SW480 (cell line): ENCODE results near the gene ETS2.
A peak's percentile ranks its signal among the peaks of the same experiment; 100 is the strongest.
"Not testable (repeated sequence)": the region's sequence is repeated elsewhere in the genome, so short reads cannot be mapped to it uniquely, and the experiment has no call there.

Source experiments
- DNase-seq: peaks from one replicate; pipeline ENCODE4 v3.0.0-alpha.2; 2016; ENCODE audit warnings: low spot score

ETS2 gene

GRCh38 chr21:38818325-38818723 is 12.6 kb downstream of the ETS2 start:
- no peak for DNase-seq

GRCh38 chr21:38819051-38819718 is 13.5 kb downstream of the ETS2 start:
- no peak for DNase-seq

- peak; percentile 50 for DNase-seq
These were observed 14.0 kb downstream of the ETS2 start for GRCh38 chr21:38819719-38820159.

- DNase-seq = no peak
These were observed 14.9 kb downstream of the ETS2 start for GRCh38 chr21:38820471-38821239.

DNA sequence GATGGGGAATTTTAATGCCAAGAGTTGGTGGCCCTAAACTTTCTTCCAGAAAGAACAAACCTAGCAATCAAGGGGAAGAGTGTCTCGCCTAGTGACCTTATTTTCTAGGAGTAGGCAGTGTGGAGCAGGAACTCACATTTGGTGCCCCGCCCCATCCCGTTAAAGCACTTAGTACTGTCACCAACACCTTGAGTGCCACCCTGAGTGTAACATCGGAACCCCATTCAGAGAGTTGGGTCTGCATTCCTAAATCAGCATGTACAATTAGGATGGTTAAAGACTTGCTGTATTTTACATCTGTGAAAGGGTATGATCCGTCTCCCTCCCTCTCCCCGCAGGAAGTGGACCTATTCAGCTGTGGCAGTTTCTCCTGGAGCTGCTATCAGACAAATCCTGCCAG is 15.5 kb downstream of the ETS2 start:
- DNase-seq = no peak

DNA sequence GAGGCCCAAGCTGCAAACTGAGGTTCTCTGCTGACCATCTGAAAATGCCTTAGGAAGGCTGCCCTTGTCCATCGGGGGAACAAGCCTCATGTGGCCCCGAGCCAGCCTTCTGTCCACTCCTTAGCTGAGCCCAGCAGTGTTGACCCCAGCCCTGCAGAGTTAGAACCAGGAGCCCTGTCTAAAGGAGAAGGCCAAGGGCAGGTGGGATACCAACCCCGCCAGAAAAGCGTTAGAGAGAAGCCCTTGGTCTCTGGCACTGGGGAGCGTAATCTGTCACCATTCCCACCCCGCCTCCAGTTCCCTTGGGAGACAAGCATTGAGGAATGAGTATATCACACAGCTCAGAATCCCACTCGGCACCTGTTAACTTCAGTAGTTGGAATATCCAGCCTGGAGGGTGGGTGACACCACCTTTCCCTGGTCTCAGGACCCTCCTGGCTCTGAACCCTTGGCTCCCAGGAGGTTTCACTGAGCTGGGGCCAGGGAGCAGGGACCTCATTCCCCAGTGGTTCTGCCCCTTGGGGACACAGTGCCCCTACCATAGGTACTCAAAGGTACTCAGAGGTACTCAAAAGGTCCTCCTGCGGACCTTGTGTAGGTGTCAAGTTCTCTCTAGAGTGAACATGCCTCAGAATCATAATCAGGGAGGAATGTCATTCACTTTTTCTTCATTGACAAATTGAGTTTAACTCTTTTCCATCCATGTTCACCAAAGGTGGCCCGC is 16.4 kb downstream of the ETS2 start:
- DNase-seq = no peak

- no peak for DNase-seq
These were observed 17.1 kb downstream of the ETS2 start for GRCh38 chr21:38822778-38823238.

DNA sequence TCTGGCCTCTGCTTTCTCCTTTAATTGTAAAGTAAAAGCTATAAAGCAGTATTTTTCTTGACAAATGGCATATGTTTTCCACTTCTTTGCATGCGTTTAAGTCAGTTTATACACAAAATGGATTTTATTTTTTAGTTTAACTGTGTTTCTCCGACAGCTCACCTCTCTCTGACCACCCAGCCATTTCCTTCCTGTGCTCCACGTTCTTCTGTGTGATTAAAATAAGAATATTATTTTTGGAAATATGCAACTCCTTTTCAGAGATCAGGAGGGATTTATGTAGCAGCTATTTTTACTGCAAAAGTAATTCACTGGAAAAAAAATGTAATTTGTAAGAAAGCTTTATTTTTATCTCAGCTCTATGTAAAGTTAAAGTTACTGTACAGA is 18.0 kb downstream of the ETS2 start:
- no peak for DNase-seq

DNA sequence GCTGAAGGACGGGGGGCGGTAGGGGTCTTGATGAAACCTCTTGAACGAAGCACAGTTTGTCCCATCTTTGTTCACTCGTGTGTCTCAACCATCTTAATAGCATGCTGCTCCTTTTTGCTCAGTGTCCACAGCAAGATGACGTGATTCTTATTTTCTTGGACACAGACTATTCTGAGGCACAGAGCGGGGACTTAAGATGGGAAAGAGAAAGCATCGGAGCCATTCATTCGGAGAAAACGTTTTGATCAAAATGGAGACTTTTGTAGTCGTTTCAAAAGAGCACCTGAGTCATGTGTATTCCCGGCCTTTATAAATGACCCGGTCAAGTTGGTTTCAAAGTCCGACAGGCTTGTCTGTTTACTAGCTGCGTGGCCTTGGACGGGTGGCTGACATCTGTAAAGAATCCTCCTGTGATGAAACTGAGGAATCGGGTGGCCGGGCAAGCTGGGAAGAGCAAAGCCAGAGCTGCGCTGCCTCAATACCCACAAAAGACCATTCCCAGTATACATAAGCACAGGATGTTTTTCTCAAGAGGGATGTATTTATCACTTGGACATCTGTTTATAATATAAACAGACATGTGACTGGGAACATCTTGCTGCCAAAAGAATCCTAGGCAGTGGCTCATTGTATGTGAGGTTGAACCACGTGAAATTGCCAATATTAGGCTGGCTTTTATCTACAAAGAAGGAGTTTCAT is 18.5 kb downstream of the ETS2 start:
- DNase-seq = no peak

GRCh38 chr21:38825269-38825668 is 19.5 kb downstream of the ETS2 start:
- no peak for DNase-seq

DNA sequence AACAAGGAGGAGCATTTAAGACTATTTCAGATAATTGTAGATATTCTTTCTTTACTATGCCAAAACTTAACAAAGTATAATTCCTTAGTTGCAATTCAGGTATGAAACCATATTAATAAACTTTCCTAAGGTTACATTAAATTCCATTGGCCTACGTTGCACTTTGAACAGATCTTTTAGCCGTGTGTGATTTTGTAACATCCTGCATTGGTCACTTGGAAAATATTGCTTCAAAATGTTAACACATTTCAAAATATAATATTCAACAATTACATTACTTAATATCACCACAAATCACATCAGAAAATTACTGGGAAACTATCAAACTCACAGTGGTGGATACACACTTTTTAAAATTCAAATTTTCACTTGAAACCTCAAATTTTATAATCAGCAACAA is 20.2 kb downstream of the ETS2 start:
- no peak for DNase-seq

GRCh38 chr21:38828111-38828510 is 22.4 kb downstream of the ETS2 start:
- DNase-seq = not testable (repeated sequence)

DNA sequence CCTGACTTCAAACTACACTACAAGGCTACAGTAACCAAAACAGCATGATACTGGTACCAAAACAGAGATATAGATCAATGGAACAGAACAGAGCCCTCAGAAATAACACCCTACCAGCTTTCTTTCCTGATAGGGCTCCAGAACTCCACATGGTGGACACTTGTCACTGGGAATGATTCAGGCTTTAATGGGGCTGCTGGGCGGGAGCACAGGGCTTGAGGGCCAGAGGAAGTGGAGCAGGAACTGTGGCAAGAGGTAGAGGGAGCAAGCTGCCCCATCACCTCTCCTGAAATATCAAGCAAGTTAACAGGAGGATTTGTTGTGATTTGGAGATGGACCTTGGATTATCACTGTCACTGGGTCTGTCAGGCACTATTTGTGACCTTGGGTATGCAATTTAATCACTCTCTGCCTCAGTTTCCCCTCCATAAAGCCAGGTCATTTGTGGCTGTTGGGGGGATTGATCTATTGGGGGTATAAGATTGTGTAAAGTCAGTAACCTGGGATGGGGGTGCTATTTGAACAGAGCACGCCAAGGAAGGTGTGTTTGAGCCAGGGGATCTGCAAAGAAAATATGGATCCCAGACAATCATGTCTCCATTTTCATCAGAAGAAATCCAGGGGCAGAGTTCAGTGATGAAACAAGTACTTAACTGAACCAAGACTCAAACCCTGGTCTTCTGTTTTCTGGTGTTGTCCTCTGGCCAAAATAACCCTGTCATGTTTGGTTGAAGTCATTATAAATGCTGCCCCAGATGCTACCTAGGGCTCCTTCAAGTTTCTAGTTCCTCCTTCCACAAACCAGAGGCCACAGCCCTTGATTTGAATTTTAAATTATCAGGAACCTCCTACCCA is 25.2 kb downstream of the ETS2 start:
- DNase-seq = no peak

DNA sequence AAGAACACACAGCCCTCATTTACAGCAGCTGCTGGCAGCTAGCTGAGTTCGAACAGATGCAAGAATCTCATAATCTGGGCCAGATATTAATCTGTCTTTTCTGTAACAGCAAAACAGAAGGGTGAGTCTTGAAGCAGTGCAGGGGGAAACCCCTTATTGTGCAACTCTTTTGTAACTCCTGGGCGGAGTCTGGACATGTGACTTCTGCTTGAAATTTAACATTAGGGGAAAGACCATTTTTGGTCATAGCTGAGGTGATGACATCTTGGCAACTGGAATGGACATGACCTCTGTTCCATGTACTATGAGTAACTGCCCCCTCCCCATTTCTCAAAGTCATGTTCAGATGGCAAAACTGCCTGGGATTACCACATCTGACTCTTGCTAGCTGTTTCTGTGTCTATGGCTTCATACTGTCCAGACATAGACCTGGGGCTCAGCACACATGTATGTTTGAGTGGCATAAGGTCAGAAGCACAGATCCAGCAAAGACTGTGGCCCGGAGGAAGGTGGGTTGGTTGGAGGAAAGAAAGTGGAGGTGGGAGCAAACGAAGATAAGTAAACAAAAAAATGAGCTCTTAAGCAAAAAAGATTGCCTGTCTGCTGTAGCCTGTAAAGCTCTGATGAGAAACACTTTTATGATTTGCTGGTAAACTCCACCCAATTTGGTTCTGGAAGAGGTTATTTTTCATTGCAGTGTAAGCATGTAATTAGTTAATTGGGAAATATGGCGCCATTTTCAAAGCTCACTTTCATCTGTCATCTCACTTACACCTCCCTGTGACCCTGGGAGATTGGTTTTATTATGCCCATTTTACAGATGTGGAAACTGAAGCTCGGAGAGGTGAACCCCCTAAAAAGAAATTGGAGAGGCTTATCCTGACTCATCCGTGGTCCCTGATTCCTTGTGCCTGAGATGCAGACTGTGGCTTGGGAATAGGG is 26.1 kb downstream of the ETS2 start:
- peak; percentile 55 for DNase-seq

- no peak for DNase-seq
These were observed 26.9 kb downstream of the ETS2 start for GRCh38 chr21:38832664-38833063.

DNA sequence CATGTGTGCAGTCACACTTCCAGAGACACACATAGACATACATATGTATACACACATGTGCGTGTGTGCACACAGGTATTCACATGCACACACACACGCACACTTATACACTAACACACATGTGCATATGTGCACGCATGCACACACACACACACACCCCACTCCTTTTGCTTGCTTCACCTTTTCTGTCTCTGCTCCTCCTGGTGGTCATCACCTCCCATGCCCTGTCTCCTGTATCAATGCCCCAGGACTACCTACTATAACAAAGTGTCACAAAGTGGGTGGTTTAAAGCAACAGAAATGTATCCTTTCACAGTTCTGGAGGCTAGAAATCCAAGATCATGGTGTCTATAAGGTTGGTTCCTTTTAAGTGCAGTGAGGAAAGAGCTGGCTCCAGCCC is 27.4 kb downstream of the ETS2 start:
- DNase-seq = no peak

DNA sequence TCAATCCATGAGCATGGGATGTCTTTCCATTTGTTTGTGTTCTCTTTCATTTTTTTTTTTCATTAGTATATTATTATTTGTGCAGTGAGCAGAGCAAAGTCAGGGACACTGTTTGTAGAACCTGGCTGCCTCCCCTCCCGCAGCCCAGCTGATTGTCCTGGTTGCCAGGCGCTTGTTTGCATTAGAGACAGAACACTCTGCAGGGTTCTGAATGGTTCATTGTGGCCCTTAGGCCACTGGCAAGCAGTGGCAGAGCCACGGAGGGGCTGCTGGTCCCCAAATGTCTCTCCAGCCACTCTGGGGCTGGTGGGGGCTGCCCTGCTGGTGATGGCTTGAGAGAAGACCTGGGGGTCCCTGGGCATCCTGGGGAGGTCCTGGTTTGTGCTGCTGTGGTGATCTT is 29.0 kb downstream of the ETS2 start:
- no peak for DNase-seq

- DNase-seq = no peak
These were observed 32.2 kb downstream of the ETS2 start for GRCh38 chr21:38837806-38838461.

GRCh38 chr21:38838598-38839327 is 33.0 kb downstream of the ETS2 start:
- no peak for DNase-seq
